Astrocyte of the spinal cord (primary cell): ENCODE results near the gene TBC1D14.

Source experiments
- DNase-seq: peaks from one replicate; pipeline ENCODE4 v3.0.0; 2011; ENCODE audit warnings: low read depth, low spot score
- H3K4me3 ChIP-seq: 2 replicates; pipeline ENCODE4 v1.5.1; 2011; ENCODE audit warnings: low read depth, mild to moderate bottlenecking, low read length, moderate library complexity
- in situ Hi-C: cut with HindIII; loops from 2 replicates; pipeline ENCODE4 v1.10.0; 2017; ENCODE audit warnings: low sequenced_read_pairs
- TF ChIP-seq, protein P1 (sequence below): IDR thresholded peaks from 2 replicates; pipeline ENCODE4 v1.5.1; 2012; ENCODE audit warnings: low read depth, mild to moderate bottlenecking, low read length, inconsistent platforms

The TBC1D14 gene

DNA sequence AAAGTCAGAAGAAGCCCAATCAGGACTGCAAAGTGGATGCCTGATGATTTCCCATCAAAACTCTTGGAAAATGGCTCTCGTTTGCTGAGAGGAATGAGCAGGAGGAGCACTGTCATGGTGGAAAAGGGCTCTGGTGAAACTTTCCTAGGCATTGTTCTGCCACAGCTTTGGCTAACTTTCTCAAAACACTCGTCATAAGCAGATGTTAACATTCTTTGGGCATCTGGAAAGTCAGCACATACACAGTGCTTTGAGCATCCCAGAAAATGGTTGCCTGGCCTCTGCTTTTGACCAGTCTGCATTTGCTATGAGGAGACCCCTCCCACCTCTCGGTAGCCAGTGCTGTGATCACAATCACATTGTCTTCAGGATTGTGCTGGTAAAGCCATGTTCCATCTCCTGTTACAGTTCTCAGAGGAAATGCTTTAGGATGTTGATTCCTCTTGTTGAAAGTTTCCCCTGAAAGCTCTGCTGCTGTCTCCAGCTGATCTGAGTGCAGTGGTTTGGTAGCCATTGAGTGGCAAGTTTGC is 25.2 kb upstream of the TBC1D14 start:
- TF ChIP-seq, protein P1, sequence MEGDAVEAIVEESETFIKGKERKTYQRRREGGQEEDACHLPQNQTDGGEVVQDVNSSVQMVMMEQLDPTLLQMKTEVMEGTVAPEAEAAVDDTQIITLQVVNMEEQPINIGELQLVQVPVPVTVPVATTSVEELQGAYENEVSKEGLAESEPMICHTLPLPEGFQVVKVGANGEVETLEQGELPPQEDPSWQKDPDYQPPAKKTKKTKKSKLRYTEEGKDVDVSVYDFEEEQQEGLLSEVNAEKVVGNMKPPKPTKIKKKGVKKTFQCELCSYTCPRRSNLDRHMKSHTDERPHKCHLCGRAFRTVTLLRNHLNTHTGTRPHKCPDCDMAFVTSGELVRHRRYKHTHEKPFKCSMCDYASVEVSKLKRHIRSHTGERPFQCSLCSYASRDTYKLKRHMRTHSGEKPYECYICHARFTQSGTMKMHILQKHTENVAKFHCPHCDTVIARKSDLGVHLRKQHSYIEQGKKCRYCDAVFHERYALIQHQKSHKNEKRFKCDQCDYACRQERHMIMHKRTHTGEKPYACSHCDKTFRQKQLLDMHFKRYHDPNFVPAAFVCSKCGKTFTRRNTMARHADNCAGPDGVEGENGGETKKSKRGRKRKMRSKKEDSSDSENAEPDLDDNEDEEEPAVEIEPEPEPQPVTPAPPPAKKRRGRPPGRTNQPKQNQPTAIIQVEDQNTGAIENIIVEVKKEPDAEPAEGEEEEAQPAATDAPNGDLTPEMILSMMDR, result no peak
- no peak for DNase-seq
- in situ Hi-C loops, result no loop called here
- no peak overlapping the region for H3K4me3 ChIP-seq

- in situ Hi-C loops, result no loop called here
- TF ChIP-seq, protein P1, result peak; percentile 33
- DNase-seq, result peak; percentile 61
- H3K4me3 ChIP-seq, result no peak overlapping the region
Observed at GRCh38 chr4:6885953-6886557, 23.6 kb upstream of the TBC1D14 start.

DNA sequence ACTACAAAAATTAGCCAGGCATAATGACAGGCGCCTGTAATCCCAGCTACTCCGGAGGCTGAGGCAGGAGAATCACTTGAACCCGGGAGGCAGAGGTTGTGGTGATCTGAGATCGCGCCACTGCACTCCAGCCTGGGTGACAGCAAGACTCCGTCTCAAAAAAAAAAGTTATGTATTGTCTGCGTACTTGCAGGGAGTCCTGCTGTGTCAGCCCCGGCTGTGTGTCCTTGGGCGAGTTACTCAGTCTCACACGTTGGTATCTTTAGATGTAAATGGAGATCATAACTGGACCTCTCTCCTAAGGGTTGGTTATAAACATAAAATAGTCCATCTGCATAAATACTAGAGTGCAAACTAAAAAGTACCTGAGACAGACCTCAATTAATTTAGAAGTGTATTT is 22.7 kb upstream of the TBC1D14 start:
- no peak overlapping the region for H3K4me3 ChIP-seq
- no peak for DNase-seq
- TF ChIP-seq, protein P1, result no peak
- in situ Hi-C loops, result no loop called here

- in situ Hi-C loops, result no loop called here
- TF ChIP-seq, protein P1, result no peak
- H3K4me3 ChIP-seq, result no peak overlapping the region
- DNase-seq, result no peak
Observed at GRCh38 chr4:6887591-6888371, 21.8 kb upstream of the TBC1D14 start.

DNA sequence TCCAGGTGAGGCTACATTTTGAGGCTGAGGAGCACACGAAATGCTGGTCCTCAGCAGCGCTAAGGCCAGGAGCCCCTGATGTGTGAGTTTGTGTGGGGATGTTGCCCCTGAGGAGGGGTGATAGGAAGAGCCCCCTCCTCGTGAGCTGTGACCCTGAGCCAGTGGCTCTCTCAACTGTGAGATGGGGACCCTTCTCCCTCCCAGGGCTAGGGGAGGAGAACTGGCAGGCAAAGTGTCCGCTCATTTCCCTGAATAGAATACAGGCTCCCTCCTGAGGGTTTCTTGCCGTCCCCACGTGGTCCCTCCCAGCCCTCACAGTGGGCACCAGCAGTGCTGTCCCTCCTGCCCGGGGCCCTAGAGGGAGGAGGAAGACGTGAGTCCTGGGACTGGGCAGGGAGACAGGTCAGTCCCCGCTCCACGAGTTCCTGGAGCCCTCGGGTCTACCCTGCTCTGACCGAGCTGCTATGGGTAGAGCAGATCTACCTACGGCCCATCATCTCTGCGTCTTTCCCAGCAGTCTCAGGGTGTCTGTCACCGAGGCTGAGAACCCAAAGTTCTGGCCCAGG is 21.0 kb upstream of the TBC1D14 start:
- in situ Hi-C loops, result no loop called here
- TF ChIP-seq, protein P1, result no peak
- H3K4me3 ChIP-seq, result no peak overlapping the region

DNA sequence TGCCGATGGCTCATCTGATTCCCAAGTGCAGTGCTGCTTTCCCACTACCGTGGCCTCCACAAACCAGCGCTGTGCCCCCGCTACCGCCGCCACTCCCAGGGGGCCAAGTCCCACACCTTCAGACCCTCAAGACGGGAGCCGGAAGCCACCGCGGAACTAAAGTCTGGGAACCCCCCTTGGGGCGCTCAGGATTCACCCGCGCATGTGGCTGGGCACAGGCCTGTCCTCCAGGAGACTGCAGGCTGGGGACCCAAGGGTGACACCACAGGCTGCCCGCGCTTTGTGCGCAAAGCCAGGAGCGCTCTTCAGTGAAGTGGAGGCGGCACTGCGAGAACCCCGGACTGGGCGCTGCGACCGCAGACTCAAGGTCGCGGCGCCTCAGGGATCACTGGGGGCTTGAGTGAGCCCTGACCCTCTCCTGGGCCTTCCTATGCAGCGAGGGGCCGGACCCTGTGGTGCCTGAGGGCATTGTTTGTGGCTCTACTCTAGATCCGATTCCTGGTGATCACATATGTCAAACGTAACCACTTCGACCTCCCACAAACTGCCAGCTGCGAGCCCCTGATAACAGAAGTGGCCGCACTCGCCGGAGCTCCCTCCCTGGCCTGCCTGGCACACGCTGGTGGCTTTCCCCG is 20.4 kb upstream of the TBC1D14 start:
- in situ Hi-C loops, result no loop called here
- no peak overlapping the region for H3K4me3 ChIP-seq
- no peak for DNase-seq
- TF ChIP-seq, protein P1, result no peak

More for the DNA sequence above, 21.0 kb upstream of the TBC1D14 start:
- no peak for DNase-seq
